WTC11 (cell line): ENCODE data around the gene CALU. TPM values are rescaled to one million over a fixed set of nuclear protein-coding genes. Genes with fewer than 3 reads are reported as not detected.

Source experiments
- ATAC-seq: fragments of 200-7000 bp; cut with Tn5 transposase; 2 replicates; pipeline ENCODE4 v1.10.0; 2021; ENCODE audit warnings: mild to moderate bottlenecking, moderate library complexity
- CTCF ChIA-PET: fragments of 300-600 bp; sonication (Branson Sonifier 250); formaldehyde crosslinking; loops from one replicate; lab custom pipeline; 2021; ENCODE audit warnings: antibody characterized with exemption; lab: Charles Lee
- POLR2A ChIA-PET: fragments of 350-600 bp; sonication (Branson Sonifier 250); formaldehyde crosslinking; loops from one replicate; lab custom pipeline; 2021; ENCODE audit warnings: antibody characterized with exemption; lab: Charles Lee
- DNase-seq: peaks from one replicate; pipeline ENCODE4 v3.0.0; 2021; ENCODE audit warnings: low spot score
- H3K27ac Mint-ChIP-seq: 2 replicates; pipeline ENCODE4 v1.8.0; 2021; ENCODE audit warnings: mixed read lengths
- H3K27me3 Mint-ChIP-seq: 2 replicates; pipeline ENCODE4 v1.8.0; 2021; ENCODE audit warnings: low read depth, mild to moderate bottlenecking, moderate library complexity, mixed read lengths
- H3K36me3 Mint-ChIP-seq: 2 replicates; pipeline ENCODE4 v1.8.0; 2021; ENCODE audit warnings: mixed read lengths
- H3K4me1 Mint-ChIP-seq: 2 replicates; pipeline ENCODE4 v1.8.0; 2022; ENCODE audit warnings: mixed read lengths
- H3K4me3 Mint-ChIP-seq: 2 replicates; pipeline ENCODE4 v1.8.0; 2021; ENCODE audit warnings: mild to moderate bottlenecking, moderate library complexity, mixed read lengths
- H3K9me3 Mint-ChIP-seq: 2 replicates; pipeline ENCODE4 v1.8.0; 2021; ENCODE audit warnings: mixed read lengths
- FOXJ3 ChIP-seq: sonication (generic); formaldehyde crosslinking; IDR thresholded peaks from 2 replicates; pipeline ENCODE4 v1.9.0; 2021; ENCODE audit warnings: missing genetic modification reagents, mild to moderate bottlenecking, borderline replicate concordance
- FOXK1 ChIP-seq: sonication (generic); formaldehyde crosslinking; IDR thresholded peaks from 2 replicates; pipeline ENCODE4 v1.8.0; 2022; ENCODE audit warnings: mild to moderate bottlenecking, moderate library complexity, missing genetic modification reagents
- KAT7 ChIP-seq: sonication (generic); formaldehyde crosslinking; IDR thresholded peaks from 2 replicates; pipeline ENCODE4 v1.8.1; 2023; ENCODE audit warnings: missing genetic modification reagents, mild to moderate bottlenecking, borderline replicate concordance
- RELA ChIP-seq: sonication (generic); formaldehyde crosslinking; IDR thresholded peaks from 2 replicates; pipeline ENCODE4 v1.8.1; 2022; ENCODE audit warnings: missing genetic modification reagents, mild to moderate bottlenecking, borderline replicate concordance
- SP1 ChIP-seq: sonication (generic); formaldehyde crosslinking; conservative IDR thresholded peaks from 2 replicates; pipeline ENCODE4 v1.8.1; 2022; ENCODE audit warnings: missing genetic modification reagents
- ZNF121 ChIP-seq: sonication (generic); formaldehyde crosslinking; IDR thresholded peaks from 2 replicates; pipeline ENCODE4 v1.8.0; 2023; ENCODE audit warnings: missing genetic modification reagents
- ZNF263 ChIP-seq: sonication (generic); formaldehyde crosslinking; IDR thresholded peaks from 2 replicates; pipeline ENCODE4 v1.8.1; 2022; ENCODE audit warnings: low read depth, mild to moderate bottlenecking, moderate library complexity, missing genetic modification reagents
- ZNF317 ChIP-seq: sonication (generic); formaldehyde crosslinking; IDR thresholded peaks from 2 replicates; pipeline ENCODE4 v1.8.1; 2023; ENCODE audit warnings: low read depth, mild to moderate bottlenecking, moderate library complexity, missing genetic modification reagents, borderline replicate concordance
- total RNA-seq: library from RNA; stranded (reverse); gene quantifications from 3 replicates; pipeline ENCODE4 v1.2.3, GENCODE V29; 2021
- TF ChIP-seq, protein P1 (sequence below): sonication (generic); formaldehyde crosslinking; IDR thresholded peaks from 2 replicates; pipeline ENCODE4 v1.8.0; 2022; ENCODE audit warnings: missing genetic modification reagents
- TF ChIP-seq, protein P2 (sequence below): sonication (generic); formaldehyde crosslinking; IDR thresholded peaks from 2 replicates; pipeline ENCODE4 v1.8.1; 2023; ENCODE audit warnings: mild to moderate bottlenecking, missing genetic modification reagents, moderate library complexity
- TF ChIP-seq, protein P3 (sequence below): sonication (generic); formaldehyde crosslinking; IDR thresholded peaks from 2 replicates; pipeline ENCODE4 v1.8.0; 2022; ENCODE audit warnings: mild to moderate bottlenecking, missing genetic modification reagents

The CALU gene
- total RNA-seq, 1 experiment from 2014 or later, result 150 TPM

DNA sequence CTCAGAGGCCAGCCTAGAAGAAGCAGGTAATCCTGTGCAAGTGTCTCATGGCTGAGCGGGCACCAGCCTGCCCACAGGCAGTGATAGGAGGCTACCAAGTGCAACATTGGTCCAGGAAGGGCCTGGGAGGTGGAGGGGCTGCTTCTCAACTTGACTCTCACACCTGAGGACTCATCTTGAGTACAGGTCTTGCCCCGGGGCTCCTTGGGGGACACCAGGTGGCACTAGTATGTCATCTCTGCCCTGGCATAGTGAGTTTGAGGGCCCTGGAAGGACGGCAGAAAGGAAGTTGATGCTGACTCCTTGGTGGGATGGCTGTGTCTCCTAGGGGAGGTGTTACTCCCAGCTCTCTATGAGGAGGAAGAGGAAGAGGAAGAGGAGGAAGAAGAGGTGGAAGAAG lies 54.9 kb downstream of the CALU start:
- Mint-ChIP-seq H3K27ac (peak overlapping the region; percentile 82), H3K4me1 (peaks cover 37% of the 10 kb centered on the region), H3K9me3 (peaks cover 3% of the 10 kb centered on the region; the same call in 1 of the 2 replicates), H3K36me3 (peaks cover 31% of the 10 kb centered on the region), H3K27me3 (peaks cover 9% of the 10 kb centered on the region), H3K4me3 (no peak overlapping the region)
- no peak for ATAC-seq
- no peak for DNase-seq
- CTCF ChIA-PET, result interaction anchor here (0.6 to 3.7 kb wide), 8 partner anchors 10 to 89 kb away, joined by 3 to 16 read pairs (median 6); no protein-coding TSS in a partner anchor
- POLR2A ChIA-PET, result no interaction called here
- TF ChIP-seq RELA, result no peak
- TF ChIP-seq, protein P1, sequence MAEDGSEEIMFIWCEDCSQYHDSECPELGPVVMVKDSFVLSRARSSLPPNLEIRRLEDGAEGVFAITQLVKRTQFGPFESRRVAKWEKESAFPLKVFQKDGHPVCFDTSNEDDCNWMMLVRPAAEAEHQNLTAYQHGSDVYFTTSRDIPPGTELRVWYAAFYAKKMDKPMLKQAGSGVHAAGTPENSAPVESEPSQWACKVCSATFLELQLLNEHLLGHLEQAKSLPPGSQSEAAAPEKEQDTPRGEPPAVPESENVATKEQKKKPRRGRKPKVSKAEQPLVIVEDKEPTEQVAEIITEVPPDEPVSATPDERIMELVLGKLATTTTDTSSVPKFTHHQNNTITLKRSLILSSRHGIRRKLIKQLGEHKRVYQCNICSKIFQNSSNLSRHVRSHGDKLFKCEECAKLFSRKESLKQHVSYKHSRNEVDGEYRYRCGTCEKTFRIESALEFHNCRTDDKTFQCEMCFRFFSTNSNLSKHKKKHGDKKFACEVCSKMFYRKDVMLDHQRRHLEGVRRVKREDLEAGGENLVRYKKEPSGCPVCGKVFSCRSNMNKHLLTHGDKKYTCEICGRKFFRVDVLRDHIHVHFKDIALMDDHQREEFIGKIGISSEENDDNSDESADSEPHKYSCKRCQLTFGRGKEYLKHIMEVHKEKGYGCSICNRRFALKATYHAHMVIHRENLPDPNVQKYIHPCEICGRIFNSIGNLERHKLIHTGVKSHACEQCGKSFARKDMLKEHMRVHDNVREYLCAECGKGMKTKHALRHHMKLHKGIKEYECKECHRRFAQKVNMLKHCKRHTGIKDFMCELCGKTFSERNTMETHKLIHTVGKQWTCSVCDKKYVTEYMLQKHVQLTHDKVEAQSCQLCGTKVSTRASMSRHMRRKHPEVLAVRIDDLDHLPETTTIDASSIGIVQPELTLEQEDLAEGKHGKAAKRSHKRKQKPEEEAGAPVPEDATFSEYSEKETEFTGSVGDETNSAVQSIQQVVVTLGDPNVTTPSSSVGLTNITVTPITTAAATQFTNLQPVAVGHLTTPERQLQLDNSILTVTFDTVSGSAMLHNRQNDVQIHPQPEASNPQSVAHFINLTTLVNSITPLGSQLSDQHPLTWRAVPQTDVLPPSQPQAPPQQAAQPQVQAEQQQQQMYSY (CRISPR knock-in tag), result no peak
- no peak for TF ChIP-seq KAT7 (CRISPR knock-in tag)

DNA sequence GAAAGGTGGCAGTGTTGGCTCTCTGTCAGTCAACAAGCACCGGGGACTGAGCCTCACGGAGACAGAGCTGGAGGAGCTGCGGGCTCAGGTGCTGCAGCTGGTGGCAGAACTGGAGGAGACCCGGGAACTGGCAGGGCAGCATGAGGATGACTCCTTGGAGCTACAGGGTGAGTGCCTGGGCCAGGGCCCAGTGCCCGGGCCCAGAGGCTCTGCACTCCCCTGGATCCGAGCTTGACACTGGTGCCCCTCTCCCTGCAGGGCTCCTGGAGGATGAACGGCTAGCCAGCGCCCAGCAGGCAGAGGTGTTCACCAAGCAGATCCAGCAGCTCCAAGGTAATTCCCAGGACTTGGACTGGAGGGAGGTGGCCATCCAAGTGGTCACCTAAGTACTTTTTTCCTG lies 55.3 kb downstream of the CALU start:
- Mint-ChIP-seq H3K36me3 (peaks cover 33% of the 10 kb centered on the region), H3K9me3 (peaks cover 3% of the 10 kb centered on the region; the same call in 1 of the 2 replicates), H3K27me3 (peaks cover 7% of the 10 kb centered on the region), H3K4me3 (no peak overlapping the region), H3K27ac (no peak overlapping the region), H3K4me1 (peaks cover 37% of the 10 kb centered on the region)
- ChIA-PET CTCF (interaction anchor here (0.6 to 3.7 kb wide), 10 partner anchors 10 to 89 kb away, joined by 3 to 16 read pairs (median 4); no protein-coding TSS in a partner anchor), POLR2A (no interaction called here)
- no peak for TF ChIP-seq ZNF263 (CRISPR knock-in tag)
- no peak for TF ChIP-seq FOXK1 (CRISPR knock-in tag)
- no peak for TF ChIP-seq KAT7 (CRISPR knock-in tag)
- TF ChIP-seq, protein P2, sequence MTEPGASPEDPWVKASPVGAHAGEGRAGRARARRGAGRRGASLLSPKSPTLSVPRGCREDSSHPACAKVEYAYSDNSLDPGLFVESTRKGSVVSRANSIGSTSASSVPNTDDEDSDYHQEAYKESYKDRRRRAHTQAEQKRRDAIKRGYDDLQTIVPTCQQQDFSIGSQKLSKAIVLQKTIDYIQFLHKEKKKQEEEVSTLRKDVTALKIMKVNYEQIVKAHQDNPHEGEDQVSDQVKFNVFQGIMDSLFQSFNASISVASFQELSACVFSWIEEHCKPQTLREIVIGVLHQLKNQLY (CRISPR knock-in tag), result no peak
- no peak for TF ChIP-seq ZNF121 (CRISPR knock-in tag)
- no peak for TF ChIP-seq FOXJ3
- TF ChIP-seq, protein P1 (CRISPR knock-in tag), result no peak
- TF ChIP-seq, protein P3, sequence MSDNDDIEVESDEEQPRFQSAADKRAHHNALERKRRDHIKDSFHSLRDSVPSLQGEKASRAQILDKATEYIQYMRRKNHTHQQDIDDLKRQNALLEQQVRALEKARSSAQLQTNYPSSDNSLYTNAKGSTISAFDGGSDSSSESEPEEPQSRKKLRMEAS (CRISPR knock-in tag), result no peak
- no peak for DNase-seq
- ATAC-seq, result no peak

DNA sequence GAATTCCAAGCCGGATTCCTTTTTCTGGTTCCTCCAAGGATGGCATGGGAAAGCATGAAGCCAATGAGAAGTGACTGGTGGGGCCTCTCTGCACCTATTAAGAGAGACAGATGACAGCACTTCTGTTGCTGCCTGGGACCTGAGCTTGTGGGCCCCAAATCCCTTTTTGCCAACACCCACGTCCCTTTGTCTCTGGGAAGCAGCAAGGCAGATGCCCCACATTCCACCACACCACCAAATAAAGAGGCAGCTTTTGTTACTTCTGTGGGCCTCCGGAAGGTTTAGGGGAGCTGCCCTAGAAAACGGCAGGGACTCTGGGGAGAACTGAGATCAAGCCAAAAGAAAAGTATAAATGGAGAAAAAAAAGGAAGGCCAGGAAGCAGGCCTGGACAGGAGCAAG lies 56.0 kb downstream of the CALU start:
- Mint-ChIP-seq H3K4me3 (no peak overlapping the region), H3K36me3 (peaks cover 35% of the 10 kb centered on the region), H3K27me3 (peaks cover 4% of the 10 kb centered on the region), H3K9me3 (peaks cover 3% of the 10 kb centered on the region; the same call in 1 of the 2 replicates), H3K27ac (peak overlapping the region; percentile 51), H3K4me1 (peaks cover 34% of the 10 kb centered on the region)
- no peak for DNase-seq
- POLR2A ChIA-PET, result interaction anchor here (0.5 kb wide), 1 partner anchor 163 kb away, joined by 3 read pairs; no protein-coding TSS in a partner anchor
- no peak for ATAC-seq
- CTCF ChIA-PET, result interaction anchor here (1.2 to 3.7 kb wide), 7 partner anchors 11 to 88 kb away, joined by 4 to 16 read pairs (median 6); no protein-coding TSS in a partner anchor
- TF ChIP-seq ZNF317 (CRISPR knock-in tag) (peak; percentile 79), SP1 (CRISPR knock-in tag) (no peak)
